ENCODE measurements around the gene ATXN7L1.

GRCh38 chr7:105703207-105703930 lies 173.0 kb downstream of the ATXN7L1 start:
- TF ChIP-seq MAX (IDR thresholded peaks at IDR 0.05) (no peak), EP300 (IDR thresholded peaks at IDR 0.05; ENCODE audit: borderline replicate concordance) (no peak), FOXM1 (IDR thresholded peaks at IDR 0.05; ENCODE audit: borderline replicate concordance, low read depth) (no peak), YY1 (IDR thresholded peaks at IDR 0.05; ENCODE audit: low read depth) (no peak), ZBTB7A (IDR thresholded peaks at IDR 0.05; ENCODE audit: low read depth) (no peak), RAD21 (IDR thresholded peaks at IDR 0.05; ENCODE audit: low read depth) (no peak), TAF1 (IDR thresholded peaks at IDR 0.05; ENCODE audit: low read depth) (no peak)

Measured in Ishikawa (cell line).